ENCODE measurements around the gene ATP6V0D1. TPM values are rescaled to one million over a fixed set of nuclear protein-coding genes. Genes with fewer than 3 reads are reported as not detected.
"Not testable (repeated sequence)": the region's sequence is repeated elsewhere in the genome, so short reads cannot be mapped to it uniquely, and the experiment has no call there.

ATP6V0D1 gene
- polyA plus RNA-seq, 3 donors, result 354 to 687 (median 631) TPM

DNA sequence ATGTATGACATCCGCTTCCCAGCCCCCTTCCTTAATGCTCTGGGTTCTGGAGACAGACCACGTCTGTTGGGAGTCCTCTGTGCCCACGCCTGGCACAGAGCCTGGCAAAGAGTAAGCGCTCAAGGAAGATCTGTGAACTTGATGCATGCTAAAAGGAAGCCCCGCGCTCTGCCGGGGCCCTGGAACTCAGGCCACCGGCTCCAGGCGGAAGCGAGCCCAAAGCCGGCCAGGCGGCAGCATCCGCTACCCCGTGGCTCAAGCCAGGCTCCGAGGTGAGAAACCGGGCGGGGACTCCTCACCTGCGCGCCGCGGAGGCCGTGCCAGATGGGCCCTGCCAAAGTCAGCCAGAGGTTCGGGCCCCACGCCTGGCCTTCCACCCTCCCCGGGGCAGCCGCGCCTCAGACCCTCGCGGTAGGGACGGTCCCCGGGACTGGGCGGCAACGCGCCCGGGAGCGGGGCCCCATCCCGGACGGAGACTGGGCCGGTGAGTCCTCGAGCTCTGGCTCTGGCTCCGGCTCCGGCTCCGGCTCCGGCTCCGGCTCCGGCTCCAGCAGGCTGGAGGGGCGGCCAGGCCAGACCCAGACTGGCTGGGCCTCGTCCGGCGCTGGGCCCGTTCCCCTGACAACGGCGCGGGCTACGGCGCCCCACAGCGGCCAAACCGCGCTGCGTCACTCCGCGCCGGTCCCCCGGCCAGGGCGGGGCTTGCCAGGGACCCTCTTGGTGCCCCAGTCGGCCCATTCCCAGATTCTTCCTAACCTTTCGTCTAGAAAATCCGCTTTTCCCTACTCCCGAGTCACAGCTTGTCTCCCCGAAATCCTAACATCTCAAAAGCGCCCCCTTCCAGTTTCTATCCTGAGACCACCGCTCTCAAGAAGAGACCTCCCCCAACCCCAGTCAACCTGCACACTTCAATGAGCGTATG, 64.8 kb downstream of the ATP6V0D1 start, which contains the start of gene ZDHHC1:
TSS of gene ZDHHC1 (minus strand) at position 606 of the 922 bp plus-strand sequence. CDS start 8,702 bp downstream, outside the sequence.
- peaks cover 10 to 13% of the 10 kb centered on the region in 2 donors for H3K4me1 ChIP-seq (ENCODE audit: control insufficient read depth in 1 of 2, insufficient read depth in 2 of 2, low read length in 2 of 2)
- Mint-ChIP-seq H3K4me1 (peaks cover 13% of the 10 kb centered on the region), H3K36me3 (no peaks in the 10 kb centered on the region), H3K9me3 (no peaks in the 10 kb centered on the region), H3K4me3 (peak within 1 kb of the TSS; percentile 68 to 83), H3K27ac (peak within 1 kb of the TSS in 1 of 7 donors; percentile 50), H3K27me3 (ENCODE audit: low read depth in 3 of 3) (peaks cover 8 to 32% (median 31%) of the 10 kb centered on the region in 3 donors)
- peak within 1 kb of the TSS; percentile 96 for H3K4me2 ChIP-seq (replicated peaks; ENCODE audit: extremely low read depth, low read length, poor library complexity, severe bottlenecking)
- peak within 1 kb of the TSS; percentile 70 for H3K9ac ChIP-seq (ENCODE audit: insufficient read depth, low read length, poor library complexity, severe bottlenecking)
- intact Hi-C loops (cut with micrococcal nuclease), result no loop called here
- peak; percentile 63 for TF ChIP-seq CTCF (IDR thresholded peaks at IDR 0.05)
- H4K20me1 ChIP-seq (ENCODE audit: insufficient read depth, low read length), result no peaks in the 10 kb centered on the region
- H2AFZ ChIP-seq (ENCODE audit: insufficient read depth, low read depth, low read length, poor library complexity, severe bottlenecking), result peak within 1 kb of the TSS; percentile 98
- WGBS (ENCODE audit: insufficient coverage), result 1% methylated on average over 72 of the region's 73 CpGs
- no peaks in the 10 kb centered on the region for H3K79me2 ChIP-seq (ENCODE audit: insufficient read depth, low read length)
- no peaks in the 10 kb centered on the region for H3K9me3 ChIP-seq (replicated peaks in 1 of 2; ENCODE audit: control insufficient read depth in 1 of 2, insufficient read depth in 1 of 2, low read length in 2 of 2)
- DNase-seq, result peak; percentile 33 to 60 (median 54)
- peak within 1 kb of the TSS; percentile 40 to 80 (median 70) for H3K4me3 ChIP-seq (replicated peaks in 1 of 3; ENCODE audit: low read depth in 2 of 3, low read length in 3 of 3)
- H3K36me3 ChIP-seq (replicated peaks in 1 of 2; ENCODE audit: control insufficient read depth in 1 of 2, insufficient read depth in 2 of 2, low read length in 2 of 2), result no peaks in the 10 kb centered on the region
- H3K27ac ChIP-seq (ENCODE audit: low read depth in 1 of 2, low read length in 2 of 2), result no peak within 1 kb of the TSS
- H3K27me3 ChIP-seq (ENCODE audit: control insufficient read depth in 2 of 2, insufficient read depth in 2 of 2, low read length in 2 of 2), result peaks cover 0 to 11% of the 10 kb centered on the region in 2 donors

DNA sequence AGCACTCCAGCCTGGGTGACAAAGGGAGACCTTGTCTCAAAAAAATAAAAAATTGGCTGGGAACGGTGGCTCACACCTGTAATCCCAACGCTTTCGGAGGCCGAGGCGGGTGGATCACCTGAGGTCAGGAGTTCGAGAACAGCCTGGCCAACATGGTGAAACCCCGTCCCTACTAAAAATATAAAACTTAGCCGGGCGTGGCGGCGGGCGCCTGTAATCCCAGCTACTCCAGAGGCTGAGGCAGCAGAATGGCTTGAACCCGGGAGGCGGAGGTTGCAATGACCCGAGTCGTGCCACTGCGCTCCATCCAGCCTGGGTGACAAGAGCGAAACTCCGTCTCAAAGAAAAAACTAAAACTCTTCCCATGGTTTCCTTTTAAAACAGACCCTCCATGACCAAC, 65.5 kb downstream of the ATP6V0D1 start:
- H4K20me1 ChIP-seq (ENCODE audit: insufficient read depth, low read length); intact Hi-C loops (cut with micrococcal nuclease); H3K9me3 ChIP-seq (replicated peaks in 1 of 2; ENCODE audit: control insufficient read depth in 1 of 2, insufficient read depth in 1 of 2, low read length in 2 of 2); H3K36me3 ChIP-seq (replicated peaks in 1 of 2; ENCODE audit: control insufficient read depth in 1 of 2, insufficient read depth in 2 of 2, low read length in 2 of 2); H3K9me3 Mint-ChIP-seq; H3K27ac ChIP-seq (ENCODE audit: low read depth in 1 of 2, low read length in 2 of 2); H3K27ac Mint-ChIP-seq; H3K36me3 Mint-ChIP-seq; H3K79me2 ChIP-seq (ENCODE audit: insufficient read depth, low read length); DNase-seq; H3K9ac ChIP-seq (ENCODE audit: insufficient read depth, low read length, poor library complexity, severe bottlenecking): not testable (repeated sequence)
- peak overlapping the region in 1 of 3 experiments; percentile 80 for H3K4me3 ChIP-seq (replicated peaks in 1 of 3; ENCODE audit: low read depth in 2 of 3, low read length in 3 of 3)
- Mint-ChIP-seq H3K27me3 (ENCODE audit: low read depth in 3 of 3) (peaks cover 8 to 32% (median 31%) of the 10 kb centered on the region in 3 donors), H3K4me1 (peaks cover 13% of the 10 kb centered on the region), H3K4me3 (peak overlapping the region; percentile 66 to 79)
- H3K4me2 ChIP-seq (replicated peaks; ENCODE audit: extremely low read depth, low read length, poor library complexity, severe bottlenecking), result peak overlapping the region; percentile 96
- WGBS (ENCODE audit: insufficient coverage), result 94% methylated on average over 17 of the region's 19 CpGs
- H2AFZ ChIP-seq (ENCODE audit: insufficient read depth, low read depth, low read length, poor library complexity, severe bottlenecking), result peak overlapping the region; percentile 98
- H3K4me1 ChIP-seq (ENCODE audit: control insufficient read depth in 1 of 2, insufficient read depth in 2 of 2, low read length in 2 of 2), result peaks cover 10 to 13% of the 10 kb centered on the region in 2 donors
- peaks cover 0 to 11% of the 10 kb centered on the region in 2 donors for H3K27me3 ChIP-seq (ENCODE audit: control insufficient read depth in 2 of 2, insufficient read depth in 2 of 2, low read length in 2 of 2)
